Left ventricle myocardium superior (tissue), 1 donor: Measurements from ENCODE around the gene SUPT5H. TPM values are rescaled to one million over a fixed set of nuclear protein-coding genes. Genes with fewer than 3 reads are reported as not detected.
A peak's percentile ranks its signal among the peaks of the same experiment; 100 is the strongest.

Source experiments
- ATAC-seq: fragments of 200-7000 bp; cut with Tn5 transposase; one replicate; pipeline ENCODE4 v1.9.1; 2020; ENCODE audit warnings: mild to moderate bottlenecking, moderate library complexity
- DNase-seq: peaks from one replicate; pipeline ENCODE4 v3.0.0-alpha.2; 2020
- intact Hi-C: fragments of 100-400 bp; cut with micrococcal nuclease; formaldehyde crosslinking; loops from one replicate; pipeline ENCODE4 v1.11.0; 2022
- long read RNA-seq: library from polyadenylated mRNA; unstranded; transcript quantifications from one replicate; pipeline ENCODE4 v2.0.0, GENCODE V29; 2021
- total RNA-seq: library from RNA; stranded (reverse); fragmentation: NEBNext Ultra II Directional; extraction: Animal tissue kit (Norgen Biotek cat#: 25700); gene quantifications from one replicate; pipeline ENCODE4 v1.2.1, GENCODE V29; 2021
- donor health status: DM: no; HTN: yes; CAD: no; lungs with severe emphysema.

Gene SUPT5H
- 85.8 TPM for total RNA-seq
- long read RNA-seq, transcript SUPT5H-218 (2 exons, 718 nt): major isoform, 25 of 53 reads
- long read RNA-seq, partial matches to known transcripts: 23 of 53 reads
- long read RNA-seq, other reads (novel, unspliced or antisense): 4 of 53 reads

GRCh38 chr19:39445196-39446111 lies at the start of gene SUPT5H:
Gene SUPT5H (plus strand): TSS chr19:39445582. CDS start chr19:39445891, 309 bp downstream.
- intact Hi-C loops: no loop called here
- DNase-seq (peak; percentile 97), ATAC-seq (peak; percentile 98)

- DNase-seq: peak; percentile 95
- intact Hi-C loops: loop anchor here (2.0 kb wide), 1 partner anchor 13 kb away; no protein-coding TSS in a partner anchor
- peak; percentile 78 for ATAC-seq
These were observed 47.8 kb upstream of the SUPT5H start for GRCh38 chr19:39397360-39398296.

- intact Hi-C loops: no loop called here
- ATAC-seq (peak; percentile 12), DNase-seq (peak; percentile 81)
These were observed 47.0 kb upstream of the SUPT5H start for GRCh38 chr19:39398297-39398864.

GRCh38 chr19:39399668-39400050 lies 45.7 kb upstream of the SUPT5H start:
- intact Hi-C loops: no loop called here
- no peak for DNase-seq
- no peak for ATAC-seq

- intact Hi-C loops: no loop called here
- no peak for DNase-seq
- no peak for ATAC-seq
These were observed 45.3 kb upstream of the SUPT5H start for GRCh38 chr19:39400061-39400460.

- ATAC-seq (no peak), DNase-seq (no peak)
- intact Hi-C loops: no loop called here
These were observed 44.3 kb upstream of the SUPT5H start for GRCh38 chr19:39401070-39401548.

- ATAC-seq: no peak
These were observed 43.6 kb upstream of the SUPT5H start for GRCh38 chr19:39401549-39402345.

GRCh38 chr19:39402346-39403300 lies 42.8 kb upstream of the SUPT5H start:
- peak; percentile 47 for ATAC-seq
- peak; percentile 95 for DNase-seq
- intact Hi-C loops: no loop called here

More at GRCh38 chr19:39401549-39402345, 43.6 kb upstream of the SUPT5H start:
- DNase-seq: peak; percentile 56
- intact Hi-C loops: no loop called here

- intact Hi-C loops: no loop called here
These were observed 41.8 kb upstream of the SUPT5H start for GRCh38 chr19:39403331-39404312.

GRCh38 chr19:39405261-39405957 lies 40.0 kb upstream of the SUPT5H start:
- intact Hi-C loops: no loop called here
- ATAC-seq (no peak), DNase-seq (no peak)

More at GRCh38 chr19:39403331-39404312, 41.8 kb upstream of the SUPT5H start:
- ATAC-seq: peak; percentile 60
- peak; percentile 99 for DNase-seq

- peak; percentile 0 for ATAC-seq
- intact Hi-C loops: no loop called here
These were observed 39.3 kb upstream of the SUPT5H start for GRCh38 chr19:39405958-39406655.

GRCh38 chr19:39406656-39407409 lies 38.5 kb upstream of the SUPT5H start, which contains the start of gene ZFP36:
Gene ZFP36 (plus strand): TSS chr19:39406847. CDS start chr19:39406905, 58 bp downstream.
- peak; percentile 47 for ATAC-seq
- DNase-seq: peak; percentile 94
- intact Hi-C loops: no loop called here

More at GRCh38 chr19:39405958-39406655, 39.3 kb upstream of the SUPT5H start:
- DNase-seq: no peak

GRCh38 chr19:39407410-39407659 lies 38.0 kb upstream of the SUPT5H start:
- no peak for DNase-seq
- no peak for ATAC-seq
- intact Hi-C loops: no loop called here
